ENCODE measurements around the gene SH2D1B.
"Not testable (repeated sequence)": the region's sequence is repeated elsewhere in the genome, so short reads cannot be mapped to it uniquely, and the experiment has no call there.

Gene SH2D1B

DNA sequence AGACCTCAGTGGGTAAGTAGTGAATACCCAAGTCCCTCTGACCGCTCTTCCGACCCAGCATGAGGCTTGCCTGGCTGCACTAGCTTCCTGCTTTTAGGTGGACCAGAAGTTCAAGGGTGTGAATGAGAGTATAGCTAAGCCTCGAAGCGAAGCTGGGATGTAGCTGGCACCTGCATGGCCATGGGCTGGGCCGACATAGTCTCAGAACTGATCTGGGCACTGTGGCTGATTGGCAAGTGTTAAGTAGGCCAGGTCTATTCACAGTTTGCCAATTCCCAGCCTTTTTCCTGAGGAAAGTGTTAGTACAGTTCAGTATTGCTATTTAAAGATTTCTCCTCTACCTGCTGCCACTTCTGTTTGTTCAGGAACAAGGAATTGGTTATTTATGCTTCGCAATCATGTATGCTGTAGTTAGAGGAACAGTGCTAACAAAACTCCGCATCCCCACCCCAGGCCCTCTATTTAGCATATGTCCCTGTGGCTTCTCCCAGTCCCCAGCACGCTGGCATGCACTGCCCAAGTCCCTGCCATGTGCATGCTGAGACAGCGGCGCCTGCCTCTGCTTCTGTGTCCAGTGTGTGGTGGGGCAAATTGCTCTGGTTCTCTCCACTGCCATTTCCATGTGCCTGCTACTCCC lies 51.6 kb downstream of the SH2D1B start:
- no peak for DNase-seq

DNA sequence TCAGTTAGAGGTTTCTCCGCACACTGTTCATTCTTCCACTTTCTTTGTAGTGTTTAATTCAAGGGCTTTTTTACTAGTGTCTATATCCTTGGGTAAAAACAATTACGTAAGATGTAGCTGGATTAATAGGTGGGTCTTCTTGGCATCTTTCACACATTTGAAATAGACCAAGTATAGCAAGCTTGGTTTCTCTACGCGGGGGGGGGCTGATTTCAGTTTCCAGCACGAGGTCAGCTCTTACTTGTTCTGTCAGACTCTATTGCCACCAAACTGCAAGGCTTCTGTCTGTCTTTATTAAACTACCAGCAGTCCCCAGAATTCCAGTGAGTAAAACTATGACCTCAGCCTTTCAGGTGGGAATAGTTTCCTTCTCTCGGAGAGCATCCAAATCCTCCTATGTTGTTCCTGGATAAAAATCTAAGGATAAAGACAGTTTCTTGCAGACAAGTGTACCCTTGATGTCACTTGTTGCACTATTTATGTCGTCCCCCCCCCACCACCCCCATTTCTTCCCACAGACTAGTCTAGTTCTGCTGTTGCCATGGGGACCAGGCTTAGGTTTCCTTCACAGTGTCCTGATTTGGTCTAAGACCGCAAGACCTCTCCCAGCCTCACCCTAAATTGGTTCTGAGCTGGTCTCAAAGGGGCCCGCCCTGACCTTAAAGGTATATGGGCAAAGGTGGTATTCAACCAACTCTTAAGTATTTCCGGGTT lies 52.3 kb downstream of the SH2D1B start:
- DNase-seq = no peak

DNA sequence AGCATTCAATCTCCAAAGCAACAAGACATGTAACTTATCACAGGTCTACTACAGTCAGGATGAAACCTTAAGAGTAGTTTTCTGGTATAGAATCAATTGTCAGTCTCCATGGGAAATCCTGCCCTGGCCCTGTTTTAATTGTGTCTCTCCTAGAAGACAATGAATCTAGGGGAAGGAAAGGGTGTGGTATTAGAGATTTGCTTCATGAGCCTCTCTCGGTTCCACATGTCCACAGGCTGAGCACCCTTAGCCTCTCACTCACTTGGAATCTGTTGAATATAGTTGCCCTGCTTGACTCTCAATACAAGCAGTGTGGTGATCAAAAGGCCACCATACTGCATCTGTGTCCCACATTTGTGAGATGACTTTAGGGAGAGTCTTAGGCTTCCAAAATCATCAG lies 53.0 kb downstream of the SH2D1B start:
- no peak for DNase-seq

DNA sequence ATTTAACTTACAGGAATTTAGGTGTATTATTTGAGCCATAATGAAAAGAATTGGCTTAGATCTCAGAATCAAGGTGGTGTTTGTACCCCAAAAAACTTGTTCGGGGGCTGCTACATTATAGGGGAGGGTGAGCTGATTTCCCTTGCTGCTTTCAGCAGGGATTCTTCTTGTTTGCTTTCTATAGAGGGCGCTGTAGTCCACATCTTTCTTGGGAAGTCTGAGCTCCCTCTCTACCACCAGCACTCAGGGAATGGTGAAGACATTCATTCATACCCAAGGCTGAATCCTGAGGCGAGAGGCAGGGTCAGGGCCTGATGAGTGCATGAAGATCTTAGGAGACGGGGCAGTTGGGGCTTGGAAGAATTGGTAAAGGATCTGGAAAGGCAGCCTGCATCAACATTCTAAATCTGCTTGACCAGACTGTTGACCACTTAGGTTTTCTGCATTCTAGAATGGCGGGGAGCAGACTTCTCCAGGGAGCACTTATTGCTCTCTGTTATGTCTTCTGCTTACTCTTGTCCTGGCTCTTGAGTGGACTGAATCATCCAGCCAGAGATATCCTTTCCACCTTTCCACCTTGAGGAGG lies 54.2 kb downstream of the SH2D1B start:
- peak; percentile 43 for DNase-seq

DNA sequence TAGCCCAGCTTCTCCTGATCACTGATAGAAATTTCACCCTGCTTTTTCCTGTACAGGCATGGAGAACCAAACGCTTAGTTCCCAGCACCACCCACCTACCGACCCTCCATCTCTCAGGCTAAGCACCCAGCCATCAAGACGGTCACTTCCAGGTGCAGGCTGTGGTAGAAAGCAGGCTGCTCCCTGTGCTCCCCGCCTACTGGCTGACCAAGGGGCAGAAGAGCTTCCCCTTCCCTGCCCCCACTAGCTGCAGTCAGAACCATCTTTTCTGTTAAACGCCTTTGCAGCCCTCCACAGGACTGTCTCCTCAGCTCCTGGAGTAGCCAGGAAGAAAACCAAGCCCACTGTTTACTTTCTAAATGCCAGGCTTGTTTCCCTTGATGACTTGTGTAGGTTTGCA lies 58.2 kb downstream of the SH2D1B start:
- no peak for DNase-seq

DNA sequence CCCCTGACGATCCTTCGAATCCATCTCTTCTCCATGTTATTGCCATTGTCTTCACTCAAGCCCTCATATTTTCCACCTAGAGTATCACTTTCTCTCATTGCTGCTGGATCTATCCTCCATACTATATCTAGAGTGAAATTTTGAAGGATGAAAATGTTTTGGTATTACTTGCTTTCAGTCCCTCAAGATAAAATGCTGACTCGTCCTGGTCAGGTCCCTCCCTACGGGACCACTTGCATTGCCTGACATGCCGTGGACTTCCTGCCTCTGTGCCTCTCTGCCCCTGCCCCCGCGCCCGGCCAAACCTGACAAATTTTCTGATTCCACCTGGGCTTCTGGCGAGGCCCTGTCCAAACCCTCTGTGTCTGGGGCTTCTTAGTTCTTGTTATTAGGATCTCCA lies 58.9 kb downstream of the SH2D1B start:
- no peak for DNase-seq

DNA sequence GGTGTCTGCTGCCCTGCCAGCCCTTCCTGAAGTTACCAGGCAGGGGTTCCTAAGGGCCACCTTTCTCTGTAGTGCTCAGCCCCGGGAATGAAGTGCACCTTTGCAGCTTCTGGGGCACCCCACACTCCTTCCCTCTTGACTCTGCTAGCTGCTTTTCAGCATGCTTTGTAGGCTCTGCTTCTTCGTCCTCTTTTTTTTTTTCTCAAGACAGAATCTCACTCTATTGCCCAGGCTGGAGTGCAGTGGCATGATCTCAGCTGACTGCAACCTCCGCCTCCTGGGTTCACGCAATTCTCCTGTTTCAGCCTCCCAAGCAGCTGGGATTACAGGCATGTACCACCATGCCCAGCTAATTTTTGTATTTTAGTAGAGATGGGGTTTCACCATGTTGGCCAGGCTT lies 60.1 kb downstream of the SH2D1B start:
- not testable (repeated sequence) for DNase-seq

DNA sequence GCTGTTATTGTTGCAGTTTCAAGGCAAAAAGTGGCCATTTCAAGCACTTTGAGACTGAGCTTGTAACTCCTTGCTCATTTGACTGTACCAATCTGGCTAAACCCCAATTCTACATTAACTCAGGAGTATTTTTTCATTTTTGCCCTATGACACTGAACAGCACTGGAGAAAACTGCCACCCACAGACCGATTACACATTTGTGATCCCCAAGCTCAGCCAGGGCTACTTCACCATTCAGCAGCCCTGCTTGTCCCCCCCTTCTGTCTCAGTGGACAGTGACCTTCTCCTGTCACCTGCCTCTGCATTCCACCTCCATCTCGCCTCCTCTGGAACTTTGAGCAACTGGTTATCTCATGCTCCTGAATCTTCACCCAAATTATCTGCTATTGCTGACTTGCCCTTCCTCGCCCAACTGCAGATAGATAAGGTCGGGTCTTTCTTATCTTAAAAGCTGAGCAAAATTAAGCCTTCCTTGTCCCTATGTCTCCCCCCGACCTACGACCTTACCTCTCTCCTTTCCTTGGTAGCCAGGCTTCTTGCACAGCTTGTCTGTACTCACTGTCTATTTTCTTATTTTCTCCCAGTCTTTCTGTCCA lies 60.6 kb downstream of the SH2D1B start:
- no peak for DNase-seq

DNA sequence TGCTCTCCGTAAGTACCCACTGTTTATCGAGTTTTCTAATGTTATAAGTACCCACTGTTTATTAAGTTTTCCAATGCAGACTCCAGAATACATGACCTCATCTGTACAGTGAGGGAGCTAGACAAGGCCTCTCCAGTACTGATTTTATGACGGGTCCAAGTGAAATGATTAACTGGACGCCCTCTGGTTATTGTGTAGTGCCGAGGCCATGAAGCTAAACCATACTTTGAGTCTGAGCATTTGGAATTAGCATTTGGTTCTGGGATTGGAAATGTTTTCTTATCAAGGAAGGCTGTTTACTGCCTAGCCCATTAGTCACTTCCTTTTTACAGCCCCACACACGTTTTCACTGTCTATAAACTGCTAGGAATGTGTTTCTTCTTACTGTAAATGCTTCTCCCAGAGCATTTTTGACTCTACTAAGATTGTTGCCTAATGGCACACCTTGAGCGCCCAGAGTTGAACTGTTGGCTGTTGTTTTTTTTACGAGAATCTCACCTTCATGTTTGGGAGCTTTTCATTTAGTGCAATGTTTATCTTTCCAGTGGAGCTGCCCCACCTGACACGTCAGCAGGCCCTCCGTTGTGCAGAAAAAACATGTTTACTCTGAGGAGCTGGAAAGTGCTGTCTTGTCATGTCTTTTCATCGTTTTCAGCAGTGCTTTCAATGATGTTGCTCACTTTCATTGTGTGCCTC lies 62.2 kb downstream of the SH2D1B start:
- no peak for DNase-seq

DNA sequence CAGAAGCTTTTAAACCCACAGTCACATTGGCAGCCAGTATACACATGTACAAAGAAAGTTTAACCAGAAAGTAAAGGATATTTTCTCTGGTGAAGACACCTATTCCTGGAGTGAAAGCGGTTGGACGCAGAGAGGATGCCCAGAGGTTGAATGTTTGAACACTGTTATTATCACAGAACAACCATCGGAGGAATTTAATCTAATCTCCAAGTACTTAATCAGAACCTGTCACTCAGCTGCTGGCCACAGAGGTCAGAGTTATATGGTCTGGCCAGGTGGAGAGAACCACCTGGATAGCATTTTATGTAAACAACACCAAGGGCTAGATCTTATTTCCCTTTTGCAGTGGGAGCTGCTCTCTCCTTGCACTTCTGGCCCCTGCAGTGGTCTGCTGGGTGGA lies 64.7 kb downstream of the SH2D1B start:
- DNase-seq = no peak
